ENCODE measurements around the gene COL26A1.
"Not testable (repeated sequence)": the region's sequence is repeated elsewhere in the genome, so short reads cannot be mapped to it uniquely, and the experiment has no call there.

The COL26A1 gene

DNA sequence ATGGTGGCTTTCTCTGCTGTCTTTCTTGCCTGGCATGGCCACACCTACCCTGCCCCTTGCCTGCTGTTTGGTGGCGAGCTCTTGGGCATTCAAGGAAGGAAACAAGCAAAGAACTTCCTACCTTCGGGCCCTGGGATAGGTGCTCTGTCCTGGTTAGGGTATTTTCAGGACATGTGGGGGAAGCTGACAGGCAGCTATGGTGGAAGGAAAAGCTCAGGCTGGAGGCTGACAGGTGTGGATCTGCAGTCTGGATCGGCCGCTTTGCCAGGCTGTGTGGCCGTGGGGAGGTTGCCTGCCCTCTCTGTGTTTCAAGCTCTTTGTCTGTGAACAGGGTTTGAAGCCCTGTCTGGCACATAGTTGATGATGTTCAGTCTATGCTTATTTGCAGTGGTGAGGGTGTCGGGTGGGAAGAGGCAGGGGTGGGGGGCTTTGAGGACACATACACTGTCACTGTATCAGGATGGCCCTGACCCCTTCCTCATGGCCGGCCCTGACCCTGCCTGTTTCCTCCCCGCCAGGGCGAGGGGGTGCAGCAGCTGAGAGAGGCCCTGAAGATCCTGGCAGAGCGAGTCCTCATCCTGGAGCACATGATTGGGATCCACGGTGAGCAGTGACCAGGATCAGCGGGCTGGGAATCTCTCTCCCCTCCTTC lies 192.7 kb downstream of the COL26A1 start:
- no peak for DNase-seq

GRCh38 chr7:101555921-101556275 lies 193.2 kb downstream of the COL26A1 start:
- DNase-seq: no peak

DNA sequence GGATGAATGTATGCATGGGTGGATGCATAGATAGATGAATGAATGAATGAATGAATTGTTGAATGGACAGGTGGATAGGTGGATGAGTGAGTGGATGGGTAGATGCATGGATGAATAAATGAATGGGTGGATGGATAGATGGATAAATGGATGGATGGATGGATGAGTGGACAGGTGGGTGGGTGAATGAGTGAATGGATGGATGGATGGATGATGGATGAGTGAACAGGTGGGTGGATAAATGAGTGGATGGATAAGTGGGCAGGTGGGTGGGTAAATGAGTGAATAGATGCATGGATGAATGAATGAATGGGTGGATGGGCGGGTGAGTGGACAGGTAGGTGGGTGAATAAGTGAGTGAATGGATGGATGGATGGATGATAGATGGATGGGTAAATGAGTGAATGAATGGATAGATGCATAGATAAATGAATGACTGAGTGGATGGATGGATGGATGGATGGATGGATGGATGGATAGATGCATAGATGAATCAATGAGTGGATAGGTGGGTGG lies 193.8 kb downstream of the COL26A1 start:
- no peak for DNase-seq

GRCh38 chr7:101557421-101557820 lies 194.7 kb downstream of the COL26A1 start:
- no peak for DNase-seq

GRCh38 chr7:101557978-101558741 lies 195.5 kb downstream of the COL26A1 start:
- no peak for DNase-seq

- DNase-seq: no peak
Observed at GRCh38 chr7:101558742-101559325, 196.2 kb downstream of the COL26A1 start.

GRCh38 chr7:101559586-101559985 lies 196.9 kb downstream of the COL26A1 start:
- DNase-seq: no peak

DNA sequence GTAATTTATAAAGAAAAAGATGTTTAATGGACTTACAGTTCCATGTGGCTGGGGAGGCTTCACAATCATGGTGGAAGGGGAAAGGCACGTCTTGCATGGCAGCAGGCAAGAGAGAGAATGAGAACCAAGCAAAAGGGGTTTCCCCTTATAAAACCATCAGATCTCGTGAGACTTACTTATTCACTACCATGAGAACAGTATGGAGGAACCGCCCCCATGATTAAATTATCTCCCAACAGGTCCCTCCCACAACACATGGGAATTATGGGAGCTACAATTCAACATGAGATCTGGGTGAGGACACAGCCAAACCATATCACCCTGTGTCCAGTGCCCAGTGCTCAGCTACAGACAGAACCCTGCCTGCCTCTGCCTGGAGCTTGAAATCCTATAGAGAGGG lies 197.3 kb downstream of the COL26A1 start:
- DNase-seq: not testable (repeated sequence)

DNA sequence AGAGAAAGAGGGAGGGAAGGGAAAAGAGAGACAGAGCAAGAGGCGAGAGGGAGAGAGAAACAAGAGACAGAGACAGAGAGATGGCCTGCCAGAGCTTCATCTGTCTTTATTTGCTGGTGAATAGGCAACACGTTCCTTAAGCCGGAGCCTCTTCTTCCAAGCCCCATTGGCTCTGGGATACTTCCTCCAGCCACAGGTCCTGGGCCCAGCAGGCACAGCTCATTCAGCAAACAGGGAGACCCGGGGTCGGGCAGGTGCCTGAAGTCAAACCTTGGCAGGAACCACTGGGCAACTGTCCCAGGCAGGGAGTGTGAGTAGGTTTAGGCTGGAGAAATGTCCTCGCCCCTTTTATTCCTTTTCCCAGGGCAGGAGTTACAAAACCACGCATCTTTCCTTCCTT lies 198.2 kb downstream of the COL26A1 start:
- no peak for DNase-seq

DNA sequence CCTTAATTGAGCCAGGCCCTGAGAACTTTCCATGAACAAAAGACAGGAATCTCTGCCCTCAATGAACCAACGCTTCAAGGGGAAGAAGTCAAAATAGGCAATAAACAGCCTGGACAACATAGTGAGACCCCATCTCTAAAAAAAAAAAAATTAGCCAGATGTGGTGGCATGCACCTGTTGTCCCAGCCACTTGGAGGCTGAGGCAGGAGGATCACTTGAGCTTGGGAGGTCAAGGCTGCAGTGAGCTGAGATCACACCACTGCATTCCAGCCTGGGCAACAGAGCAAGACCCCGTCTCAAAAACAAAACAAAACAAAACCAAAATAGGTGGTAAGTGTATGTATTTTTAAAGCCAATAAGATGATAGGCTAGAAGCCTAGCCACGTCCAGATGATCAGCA lies 198.6 kb downstream of the COL26A1 start:
- not testable (repeated sequence) for DNase-seq

- no peak for DNase-seq
Observed at GRCh38 chr7:101562531-101563197, 200.0 kb downstream of the COL26A1 start.

GRCh38 chr7:101563198-101563901 lies 200.7 kb downstream of the COL26A1 start:
- DNase-seq: no peak

- no peak for DNase-seq
Observed at GRCh38 chr7:101563943-101564777, 201.5 kb downstream of the COL26A1 start.

DNA sequence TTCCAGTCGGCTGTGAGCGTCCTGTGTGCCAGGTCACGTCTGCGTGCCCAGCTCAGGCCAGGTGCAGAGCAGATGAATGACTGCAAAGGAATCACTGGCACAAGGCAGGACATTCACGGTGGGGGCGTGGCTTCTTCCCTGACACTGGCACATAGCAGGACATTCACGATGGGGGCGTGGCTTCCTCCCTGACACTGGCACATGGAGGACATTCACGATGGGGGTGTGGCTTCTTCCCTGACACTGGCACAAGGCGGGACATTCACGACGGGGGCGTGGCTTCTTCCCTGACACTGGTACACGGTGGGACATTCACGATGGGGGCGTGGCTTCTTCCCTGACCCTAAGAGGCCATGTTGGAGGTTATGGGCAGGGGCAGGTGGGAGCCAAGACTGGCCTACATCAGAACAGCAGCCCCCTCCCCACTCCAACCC lies 202.1 kb downstream of the COL26A1 start:
- no peak for DNase-seq

DNA sequence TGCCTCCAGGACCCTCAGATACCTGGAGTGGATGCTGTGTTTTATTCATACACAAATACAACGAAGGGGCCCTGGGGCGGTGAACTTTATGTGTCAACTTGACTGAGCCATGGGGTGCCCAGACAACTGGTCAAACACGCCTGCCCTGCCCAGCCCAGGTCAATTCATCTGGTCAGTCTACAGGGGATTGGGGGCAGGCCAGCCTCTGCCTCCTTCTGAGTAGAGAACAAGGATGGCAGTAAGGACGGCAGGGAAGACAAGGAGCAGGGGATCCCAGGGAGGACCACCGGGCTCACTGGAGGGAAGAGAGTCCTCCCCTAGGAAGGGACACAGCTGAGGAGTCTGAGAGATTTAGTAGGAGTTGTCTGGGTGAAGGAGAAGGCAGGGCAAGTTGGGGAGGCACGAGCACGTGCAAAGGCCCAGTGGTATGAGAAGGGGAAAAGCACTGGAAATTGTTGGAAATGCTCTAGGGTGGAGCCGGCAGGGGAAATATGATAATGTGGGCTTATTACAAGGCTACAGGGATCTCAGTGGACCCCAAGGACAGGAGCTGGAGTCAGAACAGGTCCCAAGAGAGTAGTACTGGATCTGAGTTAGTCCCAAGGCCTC lies 203.0 kb downstream of the COL26A1 start:
- no peak for DNase-seq

DNA sequence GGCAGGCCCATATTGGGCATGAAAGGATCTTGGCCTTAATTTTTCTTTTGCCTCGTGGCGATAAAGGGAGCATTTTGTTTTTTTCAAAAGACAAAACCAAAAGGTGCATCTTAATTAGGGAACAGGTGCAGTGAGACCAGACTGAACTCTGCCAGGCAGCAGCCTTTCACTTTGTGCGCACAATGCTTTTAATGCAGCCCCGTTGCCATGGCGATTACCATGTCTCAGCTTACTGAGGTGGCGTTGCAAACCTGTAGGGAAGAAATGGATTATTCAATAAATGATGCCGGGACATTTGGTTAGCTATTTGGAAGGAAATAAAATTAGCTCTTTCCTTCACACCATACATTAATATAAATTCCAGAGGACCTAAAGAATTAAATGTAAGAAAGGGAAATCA lies 204.6 kb downstream of the COL26A1 start:
- DNase-seq: no peak

DNA sequence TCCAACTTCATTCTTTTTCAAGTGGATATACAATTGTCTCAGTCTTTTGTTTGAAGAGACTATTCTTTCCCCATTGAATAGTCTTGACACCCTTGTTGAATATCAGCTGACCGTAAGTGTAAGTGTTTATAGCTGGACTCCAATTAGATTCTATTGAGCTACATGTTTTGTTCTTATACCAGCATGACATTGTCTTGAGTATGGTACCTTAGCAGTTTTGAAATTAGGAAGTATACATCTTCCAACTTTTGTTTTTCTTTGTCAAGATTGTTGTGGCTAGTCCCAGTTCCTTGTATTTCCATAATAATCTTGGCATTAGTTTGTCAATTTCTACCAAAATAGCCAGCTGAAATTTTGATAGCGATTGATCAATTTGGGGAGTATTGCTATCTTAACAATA lies 209.5 kb downstream of the COL26A1 start:
- DNase-seq: no peak

GRCh38 chr7:101575168-101575567 lies 212.5 kb downstream of the COL26A1 start:
- no peak for DNase-seq

GRCh38 chr7:101575721-101576120 lies 213.0 kb downstream of the COL26A1 start:
- DNase-seq: no peak

DNA sequence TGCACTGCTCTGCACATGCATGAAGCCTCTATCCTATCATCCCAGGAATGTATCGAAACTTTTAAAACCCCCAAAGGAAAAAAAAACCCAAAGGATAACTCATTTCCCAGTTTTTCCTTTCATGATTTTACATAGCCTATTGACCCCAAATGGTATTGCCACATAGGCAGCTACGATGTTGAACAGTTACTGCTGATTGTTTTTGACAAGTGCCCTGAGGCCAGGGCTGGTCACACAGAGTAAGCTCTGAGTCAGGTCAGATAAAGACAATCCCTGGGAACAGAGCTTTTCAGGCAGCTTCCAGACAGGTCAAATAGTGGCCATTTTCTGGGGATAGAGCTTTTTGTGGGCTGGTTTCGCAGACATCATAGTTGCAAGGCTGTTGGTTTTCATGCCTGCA lies 214.3 kb downstream of the COL26A1 start:
- DNase-seq: no peak

GRCh38 chr7:101578552-101578951 lies 215.9 kb downstream of the COL26A1 start:
- DNase-seq: no peak

Measured in T-helper 2 cell (primary cell).